GM12878 (cell line): Measurements from ENCODE around the gene PLEKHA5. TPM values are rescaled to one million over a fixed set of nuclear protein-coding genes. Genes with fewer than 3 reads are reported as not detected.

ENCODE experiments used
- ATAC-seq: fragments of 200-7000 bp; cut with Tn5 transposase; 3 replicates; pipeline ENCODE4 v1.9.1; 2020; ENCODE audit warnings: mild to moderate bottlenecking, moderate library complexity
- BruUV-seq: library from RNA; stranded (reverse); fragments of 400-500 nt; replicated peaks from 2 replicates; lab custom pipeline; 2021; lab: Mats Ljungman, UMichigan
- CTCF ChIA-PET: fragments of 300-600 bp; sonication (Branson Sonifier 250); formaldehyde crosslinking; extraction: SDS; loops from one replicate; lab custom pipeline; 2021; ENCODE audit warnings: inconsistent platforms; lab: Yijun Ruan, JAX
- POLR2A ChIA-PET: fragments of 350-600 bp; formaldehyde crosslinking; extraction: SDS; loops from one replicate; lab custom pipeline; 2021; ENCODE audit warnings: inconsistent platforms; lab: Charles Lee
- RAD21 ChIA-PET: fragments of 300-600 bp; sonication (Branson Sonifier 250); formaldehyde crosslinking; loops from one replicate; lab custom pipeline; 2023; ENCODE audit warnings: antibody characterized with exemption; ENCODE audit not compliant: unreplicated experiment; lab: Charles Lee
- SMC1A ChIA-PET: fragments of 300-600 bp; sonication (Branson Sonifier 250); formaldehyde crosslinking; loops from one replicate; lab custom pipeline; 2023; ENCODE audit not compliant: unreplicated experiment, uncharacterized antibody; lab: Charles Lee
- DNase-seq: peaks from one replicate; pipeline ENCODE4 v3.0.0-alpha.2; 2011; ENCODE audit warnings: low read depth, low spot score
- FAIRE-seq: peaks from 3 replicates; lab custom pipeline; 2011; peaks lifted over from hg19 to GRCh38; lab: Jason Lieb, UNC
- H2AFZ ChIP-seq: 2 replicates; pipeline ENCODE4 v1.6.0; 2011; ENCODE audit warnings: low read depth, low read length, control low read depth; ENCODE audit not compliant: control insufficient read depth
- H3K27ac ChIP-seq: 2 replicates; pipeline ENCODE4 v1.5.1; 2011; ENCODE audit warnings: control low read depth; ENCODE audit not compliant: control insufficient read depth, insufficient read depth
- H3K27me3 ChIP-seq, 2 experiments: replicated peaks in 1 of 2; 2 replicates each; pipeline versions ENCODE4 v1.6.0 to v1.6.1; 2011; ENCODE audit warnings: low read length in 1 of 2; ENCODE audit not compliant: control insufficient read depth in 2 of 2, insufficient read depth in 2 of 2
- H3K36me3 ChIP-seq, 2 experiments: 2 replicates each; pipeline ENCODE4 v1.5.1; 2011; ENCODE audit warnings: low read length in 1 of 2; ENCODE audit not compliant: control insufficient read depth in 2 of 2, insufficient read depth in 2 of 2
- H3K4me1 ChIP-seq: 2 replicates; pipeline ENCODE4 v1.6.1; 2011; ENCODE audit warnings: mild to moderate bottlenecking, low read length, moderate library complexity, mixed read lengths; ENCODE audit not compliant: control insufficient read depth, insufficient read depth
- H3K4me2 ChIP-seq: 2 replicates; pipeline ENCODE4 v1.6.0; 2011; ENCODE audit warnings: control low read depth; ENCODE audit not compliant: control insufficient read depth, insufficient read depth
- H3K4me3 ChIP-seq: fragments of 200-600 bp; sonication (generic); 2 replicates; pipeline ENCODE4 v1.5.1; 2016
- H3K79me2 ChIP-seq: 2 replicates; pipeline ENCODE4 v1.6.0; 2011; ENCODE audit warnings: low read length; ENCODE audit not compliant: control insufficient read depth, insufficient read depth
- H3K9ac ChIP-seq: 2 replicates; pipeline ENCODE4 v1.8.0; 2011; ENCODE audit warnings: low read length, control low read depth, mixed read lengths; ENCODE audit not compliant: control insufficient read depth, insufficient read depth
- H3K9me3 ChIP-seq: replicated peaks from 3 replicates; pipeline ENCODE4 v1.5.1; 2011; ENCODE audit warnings: mild to moderate bottlenecking, low read length; ENCODE audit not compliant: control insufficient read depth, insufficient read depth
- H4K20me1 ChIP-seq: 2 replicates; pipeline ENCODE4 v1.6.0; 2011; ENCODE audit not compliant: control insufficient read depth, insufficient read depth
- CBX5 ChIP-seq: sonication (generic); IDR thresholded peaks from 2 replicates; pipeline ENCODE4 v1.6.1; 2016; ENCODE audit warnings: low read depth, moderate library complexity, mild to moderate bottlenecking, inconsistent platforms
- EED ChIP-seq: sonication (generic); IDR thresholded peaks from 2 replicates; pipeline ENCODE4 v1.6.1; 2016; ENCODE audit warnings: antibody characterized with exemption, low read depth
- ELK1 ChIP-seq: IDR thresholded peaks from 2 replicates; pipeline ENCODE4 v1.6.1; 2012; ENCODE audit warnings: low read depth, low read length, improper control_type of control experiment
- EZH2 ChIP-seq: IDR thresholded peaks from 2 replicates; pipeline ENCODE4 v1.6.1; 2012; ENCODE audit warnings: low read depth, mild to moderate bottlenecking, control low read depth, inconsistent platforms, low read length, borderline replicate concordance; ENCODE audit not compliant: control insufficient read depth
- HDAC2 ChIP-seq: fragments of 200-600 bp; sonication (generic); IDR thresholded peaks from 2 replicates; pipeline ENCODE4 v1.6.1; 2017
- HDAC6 ChIP-seq: fragments of 200-600 bp; sonication (generic); IDR thresholded peaks from one replicate; pipeline ENCODE4 v1.8.0; 2017; ENCODE audit warnings: antibody characterized with exemption; ENCODE audit not compliant: unreplicated experiment
- IRF3 ChIP-seq: fragments of 450-650 bp; IDR thresholded peaks from 2 replicates; pipeline ENCODE4 v1.6.1; 2014; ENCODE audit warnings: mild to moderate bottlenecking
- KAT2A ChIP-seq: conservative IDR thresholded peaks from 2 replicates; pipeline ENCODE4 v1.6.1; 2011; ENCODE audit warnings: low read depth, low read length; ENCODE audit not compliant: control insufficient read depth
- MTA3 ChIP-seq: IDR thresholded peaks from 2 replicates; pipeline ENCODE4 v1.6.1; 2012; ENCODE audit warnings: low read length, inconsistent platforms, borderline replicate concordance
- MYC ChIP-seq: IDR thresholded peaks from 2 replicates; pipeline ENCODE4 v1.6.1; 2011; ENCODE audit warnings: mild to moderate bottlenecking, low read length, moderate library complexity, inconsistent platforms; ENCODE audit not compliant: insufficient read depth, insufficient replicate concordance, insufficient read length, severe bottlenecking
- NBN ChIP-seq: fragments of 450-650 bp; IDR thresholded peaks from 2 replicates; pipeline ENCODE4 v1.6.1; 2016
- NFYA ChIP-seq: IDR thresholded peaks from 2 replicates; pipeline ENCODE4 v1.6.1; 2011; ENCODE audit warnings: low read depth, mild to moderate bottlenecking, low read length, improper control_type of control experiment, borderline replicate concordance
- POLR2AphosphoS5 ChIP-seq: IDR thresholded peaks from 2 replicates; pipeline ENCODE4 v1.6.1; 2011; ENCODE audit warnings: mild to moderate bottlenecking, low read length, inconsistent platforms
- POU2F2 ChIP-seq: IDR thresholded peaks from 3 replicates; pipeline ENCODE4 v1.6.1; 2011; ENCODE audit warnings: low read depth, mild to moderate bottlenecking, low read length, borderline replicate concordance
- RELA ChIP-seq: fragments of 450-650 bp; IDR thresholded peaks from 2 replicates; pipeline ENCODE4 v1.8.0; 2014; ENCODE audit warnings: borderline replicate concordance; ENCODE audit not compliant: partially characterized antibody
- SKIL ChIP-seq: fragments of 450-650 bp; IDR thresholded peaks from 2 replicates; pipeline ENCODE4 v1.6.1; 2017; ENCODE audit warnings: mild to moderate bottlenecking, low read depth, inconsistent platforms; ENCODE audit not compliant: poor library complexity, severe bottlenecking
- SP1 ChIP-seq: IDR thresholded peaks from one replicate; pipeline ENCODE4 v1.6.1; 2011; ENCODE audit warnings: low read depth, low read length
- TAF1 ChIP-seq: IDR thresholded peaks from 2 replicates; pipeline ENCODE4 v1.6.1; 2011; ENCODE audit warnings: mild to moderate bottlenecking, low read depth, low read length, borderline replicate concordance
- USF2 ChIP-seq: IDR thresholded peaks from 2 replicates; pipeline ENCODE4 v1.6.1; 2011; ENCODE audit warnings: low read depth, low read length, improper control_type of control experiment, borderline replicate concordance
- WGBS: methylation state at CpG from one replicate; pipeline ENCODE4 v1.1.6; 2016; ENCODE audit warnings: low lambda C conversion rate; ENCODE audit not compliant: insufficient replicate concordance, insufficient coverage; ENCODE audit errors: missing lambda C conversion rate; 5-methylcytosine and 5-hydroxymethylcytosine counted together
- in situ Hi-C: fragments of 300-500 bp; cut with MboI; formaldehyde crosslinking; loops from 9 replicates; pipeline ENCODE4 v1.14.3; 2018; ENCODE audit warnings: mixed read lengths
- intact Hi-C: fragments of 100-400 bp; cut with micrococcal nuclease; formaldehyde crosslinking; loops from one replicate; pipeline ENCODE4 v1.14.2; 2022; ENCODE audit not compliant: unreplicated experiment
- polyA plus RNA-seq, 11 experiments: library from polyadenylated mRNA; depleted of rRNA in 4 of 11; unstranded in 6 of 11; stranded (reverse) in 5 of 11; fragments of >200 nt; fragmentation: Nextera tagmentation in 4 of 11; fragmentation: Illumina TruSeq in 1 of 11; extraction: Ambion mirVana in 4 of 11; extraction: Trizol in 1 of 11; gene quantifications; 1 replicate in 1 of 11; 2 replicates in 10 of 11; pipeline versions ENCODE4 v1.2.1 to v1.2.3, GENCODE V29; 2011 to 2016; ENCODE audit warnings: inconsistent platforms in 2 of 11, missing spikeins in 2 of 11, low read depth in 1 of 11
- total RNA-seq, 4 experiments: library from RNA; depleted of rRNA in 3 of 4; stranded (reverse); fragments of >200 nt in 3 of 4; fragmentation: Illumina TruSeq in 1 of 4; extraction: Trizol in 1 of 4; gene quantifications; 2 replicates each; pipeline versions ENCODE4 v1.2.1 to v1.2.3, GENCODE V29; 2013 to 2021

PLEKHA5 gene
- total and polyA plus RNA-seq, 10 of the 15 experiments (the other 5 are each of a cell fraction or from before 2014, with no cell fraction given): 0.09 to 0.33 (median 0.18) TPM; not detected in 3

- Histone ChIP-seq H3K27me3 (no peaks in the 10 kb centered on the region), H3K4me2 (no peak overlapping the region), H3K9ac (no peak overlapping the region), H3K36me3 (no peaks in the 10 kb centered on the region), H3K4me3 (no peak overlapping the region), H2AFZ (no peak overlapping the region), H3K79me2 (no peaks in the 10 kb centered on the region), H3K4me1 (no peaks in the 10 kb centered on the region), H3K27ac (no peak overlapping the region), H3K9me3 (no peaks in the 10 kb centered on the region), H4K20me1 (no peaks in the 10 kb centered on the region)
- DNase-seq (no peak), FAIRE-seq (no peak), ATAC-seq (no peak)
- 23% methylated on average over 4 of the region's 4 CpGs for WGBS
- SMC1A ChIA-PET: interaction anchor here (1.7 kb wide), 1 partner anchor 221 kb away, joined by 3 read pairs; no protein-coding TSS in a partner anchor
- POLR2A ChIA-PET: no interaction called here
- BruUV-seq: no TSS peak
- CTCF ChIA-PET: interaction anchor here (1.3 kb wide), 1 partner anchor 15 kb away, joined by 3 read pairs; no protein-coding TSS in a partner anchor
- RAD21 ChIA-PET: no interaction called here
- intact Hi-C loops (no loop called here), in situ Hi-C loops (no loop called here)
- TF ChIP-seq SKIL (no peak), RELA (no peak), NBN (no peak), TAF1 (no peak), KAT2A (no peak), HDAC6 (no peak), CBX5 (no peak), EZH2 (no peak), POLR2AphosphoS5 (no peak), IRF3 (no peak), MYC (no peak), ELK1 (no peak), HDAC2 (no peak), SP1 (no peak), EED (no peak), POU2F2 (no peak), MTA3 (no peak), USF2 (no peak), NFYA (no peak)
Measured at GRCh38 chr12:19273482-19274330, 144.2 kb downstream of the PLEKHA5 start.
